Mesenchymal stem cell (in vitro differentiated cells and primary cell): ENCODE results near the gene KLF12.

Source experiments
- DNase-seq: peaks from one replicate; pipeline ENCODE4 v3.0.0-alpha.2; 2013
- H2AFZ ChIP-seq: one replicate; pipeline ENCODE4 v1.6.1; 2013; ENCODE audit warnings: low read depth, mild to moderate bottlenecking, control low read depth, inconsistent platforms, low read length, moderate library complexity
- H2AK5ac ChIP-seq: 2 replicates; pipeline ENCODE4 v1.6.1; 2013; ENCODE audit warnings: low read length, moderate library complexity, mild to moderate bottlenecking, inconsistent platforms; ENCODE audit not compliant: severe bottlenecking
- H2BK120ac ChIP-seq: one replicate; pipeline ENCODE4 v1.6.1; 2013; ENCODE audit warnings: low read depth, mild to moderate bottlenecking, inconsistent platforms, low read length, moderate library complexity
- H2BK12ac ChIP-seq, 2 experiments: one replicate each; pipeline ENCODE4 v1.6.1; 2013; ENCODE audit warnings: inconsistent platforms in 2 of 2, low read length in 2 of 2, mild to moderate bottlenecking in 2 of 2, moderate library complexity in 2 of 2, control low read depth in 1 of 2
- H2BK15ac ChIP-seq: one replicate; pipeline ENCODE4 v1.6.1; 2013; ENCODE audit warnings: mild to moderate bottlenecking, low read depth, inconsistent platforms; ENCODE audit not compliant: poor library complexity, severe bottlenecking
- H2BK5ac ChIP-seq: 2 replicates; pipeline ENCODE4 v1.6.1; 2013; ENCODE audit warnings: low read depth, mild to moderate bottlenecking, low read length, control low read depth, inconsistent platforms; ENCODE audit not compliant: poor library complexity, severe bottlenecking
- H3K14ac ChIP-seq, 2 experiments: one replicate each; pipeline ENCODE4 v1.6.1; 2013; ENCODE audit warnings: inconsistent platforms in 2 of 2, low read length in 2 of 2, control low read depth in 1 of 2, mild to moderate bottlenecking in 1 of 2, moderate library complexity in 1 of 2
- H3K18ac ChIP-seq, 2 experiments: one replicate each; pipeline ENCODE4 v1.6.1; 2013; ENCODE audit warnings: inconsistent platforms in 2 of 2, low read length in 2 of 2, control low read depth in 1 of 2, low read depth in 1 of 2, mild to moderate bottlenecking in 1 of 2
- H3K23ac ChIP-seq, 2 experiments: one replicate each; pipeline ENCODE4 v1.6.1; 2013; ENCODE audit warnings: inconsistent platforms in 2 of 2, low read length in 2 of 2, mild to moderate bottlenecking in 2 of 2, moderate library complexity in 2 of 2, control low read depth in 1 of 2
- H3K27ac ChIP-seq: 2 replicates; pipeline ENCODE4 v1.5.1; 2013; ENCODE audit warnings: mild to moderate bottlenecking, moderate library complexity, low read length, control low read depth, inconsistent platforms; ENCODE audit not compliant: poor library complexity, severe bottlenecking
- H3K27me3 ChIP-seq, 2 experiments: 2 replicates each; pipeline versions ENCODE4 v1.6.1 to v1.7.0; 2013; ENCODE audit warnings: low read length in 2 of 2, mild to moderate bottlenecking in 2 of 2, moderate library complexity in 2 of 2, control low read depth in 1 of 2, inconsistent platforms in 1 of 2; ENCODE audit not compliant: control insufficient read depth in 1 of 2, insufficient read depth in 1 of 2
- H3K36me3 ChIP-seq, 2 experiments: 2 replicates each; pipeline versions ENCODE4 v1.6.1 to v1.7.0; 2013; ENCODE audit warnings: low read length in 2 of 2, control low read depth in 1 of 2, inconsistent platforms in 1 of 2, low read depth in 1 of 2, mild to moderate bottlenecking in 1 of 2; ENCODE audit not compliant: insufficient read depth in 2 of 2, control insufficient read depth in 1 of 2
- H3K4ac ChIP-seq, 2 experiments: one replicate each; pipeline ENCODE4 v1.6.1; 2013; ENCODE audit warnings: inconsistent platforms in 2 of 2, low read length in 2 of 2, mild to moderate bottlenecking in 2 of 2, moderate library complexity in 2 of 2, control low read depth in 1 of 2, low read depth in 1 of 2
- H3K4me1 ChIP-seq: 2 replicates; pipeline ENCODE4 v1.6.1; 2013; ENCODE audit warnings: low read depth, low read length, control low read depth; ENCODE audit not compliant: control insufficient read depth, insufficient read depth
- H3K4me2 ChIP-seq: 2 replicates; pipeline ENCODE4 v1.6.1; 2013; ENCODE audit warnings: low read length, mild to moderate bottlenecking, inconsistent platforms; ENCODE audit not compliant: poor library complexity, severe bottlenecking
- H3K4me3 ChIP-seq, 2 experiments: 2 replicates each; pipeline versions ENCODE4 v1.5.1 to v1.7.0; 2013; ENCODE audit warnings: low read length in 2 of 2, mild to moderate bottlenecking in 2 of 2, control low read depth in 1 of 2, low read depth in 1 of 2; ENCODE audit not compliant: insufficient read depth in 1 of 2
- H3K79me1 ChIP-seq: replicated peaks from 2 replicates; pipeline ENCODE4 v1.6.1; 2013; ENCODE audit warnings: mild to moderate bottlenecking, control low read depth, low read length, inconsistent platforms; ENCODE audit not compliant: poor library complexity, severe bottlenecking
- H3K9ac ChIP-seq: 2 replicates; pipeline ENCODE4 v1.7.0; 2013; ENCODE audit warnings: mild to moderate bottlenecking, low read length, moderate library complexity
- H3K9me3 ChIP-seq: 2 replicates; pipeline ENCODE4 v1.7.0; 2013; ENCODE audit warnings: mild to moderate bottlenecking, low read length; ENCODE audit not compliant: control insufficient read depth
- H4K8ac ChIP-seq: one replicate; pipeline ENCODE4 v1.6.1; 2013; ENCODE audit warnings: inconsistent platforms, mild to moderate bottlenecking, low read length, moderate library complexity
- H4K91ac ChIP-seq: one replicate; pipeline ENCODE4 v1.6.1; 2013; ENCODE audit warnings: mild to moderate bottlenecking, low read length, inconsistent platforms
- WGBS: methylation state at CpG from one replicate; pipeline ENCODE4 v1.1.7; 2013; ENCODE audit warnings: mixed read lengths; 5-methylcytosine and 5-hydroxymethylcytosine counted together

KLF12 gene

DNA sequence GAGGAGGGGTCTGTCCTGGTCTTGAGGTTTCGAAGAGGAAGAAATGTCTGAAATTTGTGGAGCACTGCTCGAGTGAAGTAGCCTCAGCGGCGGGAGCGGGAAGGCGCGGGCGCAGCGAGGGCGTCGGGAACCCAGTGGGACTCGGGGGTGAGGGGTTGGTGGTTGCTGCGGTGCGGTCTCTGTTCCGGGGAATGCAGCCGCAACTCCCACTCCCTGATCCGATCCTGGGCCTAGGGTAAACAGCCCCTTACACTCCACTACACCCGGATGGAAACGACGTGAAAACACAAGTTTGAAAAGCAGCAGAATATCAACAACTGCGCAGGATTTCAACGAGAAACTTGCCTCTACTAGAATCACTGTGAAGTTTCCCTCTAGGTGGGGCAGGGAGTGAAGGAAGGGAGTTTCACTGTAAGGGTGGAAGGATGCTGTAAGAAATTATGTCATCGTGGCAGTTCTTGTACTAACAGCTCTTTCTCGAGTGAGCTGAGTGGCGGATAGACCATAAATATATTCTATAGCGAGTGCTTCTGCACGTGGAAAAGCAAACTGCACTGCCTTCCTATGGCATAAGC, 2.0 kb upstream of the KLF12 start:
- H3K4me2 ChIP-seq, result peak overlapping the region; percentile 97
- no peaks in the 10 kb centered on the region for H3K27me3 ChIP-seq
- H2BK15ac ChIP-seq, result peak overlapping the region; percentile 98
- H3K14ac ChIP-seq, result peak overlapping the region; percentile 62 to 73
- H2AFZ ChIP-seq, result peak overlapping the region; percentile 54
- no peaks in the 10 kb centered on the region for H3K9me3 ChIP-seq
- peak overlapping the region; percentile 80 to 98 for H3K4me3 ChIP-seq
- no peaks in the 10 kb centered on the region for H3K79me1 ChIP-seq
- H2BK5ac ChIP-seq, result peak overlapping the region; percentile 92
- 4% methylated on average over 19 of the region's 27 CpGs for WGBS
- H2BK120ac ChIP-seq, result peak overlapping the region; percentile 54
- H3K4me1 ChIP-seq, result peaks cover 1% of the 10 kb centered on the region
- H3K27ac ChIP-seq, result peak overlapping the region; percentile 99
- H3K18ac ChIP-seq, result peak overlapping the region; percentile 93
- peak overlapping the region in 1 of 2 experiments; percentile 46 for H3K23ac ChIP-seq
- H3K4ac ChIP-seq, result peak overlapping the region; percentile 52 to 95
- H3K9ac ChIP-seq, result peak overlapping the region; percentile 98
- H2BK12ac ChIP-seq, result peak overlapping the region; percentile 46 to 89
- no peaks in the 10 kb centered on the region for H3K36me3 ChIP-seq
- DNase-seq, result peak; percentile 65
- H2AK5ac ChIP-seq, result peak overlapping the region; percentile 99
- H4K91ac ChIP-seq, result peak overlapping the region; percentile 83
- H4K8ac ChIP-seq, result peak overlapping the region; percentile 94

DNA sequence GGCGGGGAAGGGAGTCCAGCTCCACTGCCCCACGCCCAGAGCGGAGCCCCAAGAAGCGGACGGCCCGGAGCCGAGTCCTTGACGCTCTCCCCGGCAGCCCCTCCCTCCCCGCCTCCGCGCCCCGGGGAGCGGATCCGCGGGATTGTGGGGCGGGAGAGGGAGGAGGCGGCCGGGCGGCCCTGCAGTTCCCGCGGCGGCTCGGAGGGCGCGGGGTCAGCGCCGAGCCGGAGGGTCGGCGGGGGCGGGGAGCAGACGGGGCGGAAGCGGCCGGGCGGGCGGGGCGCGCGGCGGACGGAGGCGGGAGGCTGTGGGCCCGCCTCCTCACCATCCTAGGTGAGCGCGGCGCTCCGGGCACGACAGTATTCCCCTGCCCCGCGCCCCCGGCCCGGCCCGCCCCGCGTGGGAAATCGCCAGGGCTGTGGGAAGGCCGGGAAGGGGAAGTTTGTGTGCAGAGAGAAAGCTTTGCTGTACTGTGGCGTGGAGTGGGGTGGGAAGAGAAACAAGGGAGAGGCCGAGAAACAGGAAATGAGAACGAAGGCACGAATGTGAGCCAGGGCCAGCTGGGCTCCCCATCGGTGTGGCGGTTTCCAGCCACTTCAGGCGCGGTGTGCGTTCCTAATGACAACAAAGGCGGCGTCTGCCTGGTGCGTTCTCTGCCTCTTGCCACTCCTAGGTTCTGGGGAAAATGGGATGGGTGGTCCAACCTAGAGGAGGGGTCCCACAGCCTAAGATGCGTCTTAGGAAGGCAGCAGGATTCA, 1.3 kb upstream of the KLF12 start:
- Histone ChIP-seq H2AFZ (peak overlapping the region; percentile 70), H2BK120ac (peak overlapping the region; percentile 100), H3K4me1 (peaks cover 2% of the 10 kb centered on the region), H3K4ac (peak overlapping the region; percentile 97 to 99), H3K18ac (peak overlapping the region; percentile 93 to 99), H3K27ac (peak overlapping the region; percentile 99), H3K4me2 (peak overlapping the region; percentile 97), H3K79me1 (no peaks in the 10 kb centered on the region), H2BK5ac (peak overlapping the region; percentile 95), H3K14ac (peak overlapping the region; percentile 95 to 96), H3K23ac (peak overlapping the region in 1 of 2 experiments; percentile 72), H2BK12ac (peak overlapping the region; percentile 61 to 89), H3K27me3 (no peaks in the 10 kb centered on the region), H4K8ac (peak overlapping the region; percentile 97), H3K9ac (peak overlapping the region; percentile 98), H3K36me3 (no peaks in the 10 kb centered on the region), H3K4me3 (peak overlapping the region; percentile 80 to 98), H2AK5ac (peak overlapping the region; percentile 99), H2BK15ac (peak overlapping the region; percentile 99), H4K91ac (peak overlapping the region; percentile 93), H3K9me3 (no peaks in the 10 kb centered on the region)
- under 1% methylated on average over 45 of the region's 72 CpGs for WGBS
- DNase-seq, result peak; percentile 78

DNA sequence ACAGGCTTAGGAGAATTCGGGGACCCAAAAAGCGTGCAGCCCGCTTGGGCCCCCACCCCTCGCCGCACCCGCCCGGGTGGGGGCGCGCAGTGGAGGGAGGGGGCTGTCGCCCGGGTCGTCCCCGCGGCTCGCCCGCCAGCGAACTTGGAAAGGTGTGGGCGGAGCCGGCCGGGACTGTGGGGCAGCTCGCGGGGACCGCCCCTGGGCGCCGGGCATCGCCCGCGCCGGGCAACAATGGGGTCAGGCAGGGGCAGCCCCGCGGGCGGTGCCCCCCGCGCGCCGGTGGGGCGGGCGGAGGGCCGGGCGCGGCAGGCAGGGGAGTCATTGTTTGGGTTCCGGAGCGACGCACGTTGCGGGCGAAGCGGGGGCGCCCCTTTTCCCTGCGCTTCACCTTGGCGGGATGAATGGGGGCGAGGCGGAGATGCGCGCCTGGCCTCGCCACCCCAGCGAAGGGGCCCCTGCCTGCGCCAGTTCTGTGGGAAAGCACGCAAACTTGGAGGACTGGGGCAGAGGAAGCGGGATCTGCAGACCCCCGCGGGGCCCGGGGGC, 647 bp upstream of the KLF12 start:
- peak overlapping the region; percentile 95 for H2BK5ac ChIP-seq
- H3K4me2 ChIP-seq, result peak overlapping the region; percentile 93
- H3K27me3 ChIP-seq, result no peaks in the 10 kb centered on the region
- peak overlapping the region; percentile 95 to 96 for H3K14ac ChIP-seq
- H3K9me3 ChIP-seq, result no peaks in the 10 kb centered on the region
- peak overlapping the region; percentile 84 for H3K9ac ChIP-seq
- under 1% methylated on average over 48 of the region's 63 CpGs for WGBS
- peak overlapping the region; percentile 70 for H2AFZ ChIP-seq
- H2BK12ac ChIP-seq, result peak overlapping the region in 1 of 2 experiments; percentile 89
- DNase-seq, result no peak
- H2BK120ac ChIP-seq, result peak overlapping the region; percentile 100
- peak overlapping the region; percentile 80 to 82 for H3K4me3 ChIP-seq
- peak overlapping the region in 1 of 2 experiments; percentile 72 for H3K23ac ChIP-seq
- H3K79me1 ChIP-seq, result peaks cover under 1% of the 10 kb centered on the region
- peak overlapping the region; percentile 99 for H2BK15ac ChIP-seq
- H3K36me3 ChIP-seq, result no peaks in the 10 kb centered on the region
- peak overlapping the region; percentile 86 for H3K27ac ChIP-seq
- peaks cover 5% of the 10 kb centered on the region for H3K4me1 ChIP-seq
- H3K18ac ChIP-seq, result peak overlapping the region; percentile 93 to 99
- H4K91ac ChIP-seq, result peak overlapping the region; percentile 93
- peak overlapping the region; percentile 97 to 99 for H3K4ac ChIP-seq
- no peak overlapping the region for H2AK5ac ChIP-seq
- peak overlapping the region; percentile 97 for H4K8ac ChIP-seq
